Colon (tissue), 2 donors: Measurements from ENCODE around the gene TMIGD2.
"Not testable (repeated sequence)": the region's sequence is repeated elsewhere in the genome, so short reads cannot be mapped to it uniquely, and the experiment has no call there.

ENCODE experiments used
- FAIRE-seq: peaks from 2 replicates; lab custom pipeline; 2012; peaks lifted over from hg19 to GRCh38; lab: Jason Lieb, UNC
- donor health status: control.
- donor health status: control.

Gene TMIGD2

GRCh38 chr19:4266253-4267000, 35.8 kb downstream of the TMIGD2 start:
- FAIRE-seq = no peak

- FAIRE-seq = no peak
Observed at GRCh38 chr19:4264812-4265211, 37.4 kb downstream of the TMIGD2 start.

- no peak for FAIRE-seq
Observed at GRCh38 chr19:4260613-4261191, 41.5 kb downstream of the TMIGD2 start.

- no peak for FAIRE-seq
Observed at GRCh38 chr19:4258181-4258580, 44.0 kb downstream of the TMIGD2 start.

- no peak for FAIRE-seq
Observed at GRCh38 chr19:4257025-4257424, 45.2 kb downstream of the TMIGD2 start.

GRCh38 chr19:4256563-4256962, 45.6 kb downstream of the TMIGD2 start:
- no peak for FAIRE-seq

- no peak for FAIRE-seq
Observed at GRCh38 chr19:4246767-4247593, 55.2 kb downstream of the TMIGD2 start, which contains the start of gene YJU2. YJU2 (plus strand) TSS chr19:4247080; CDS start chr19:4247147, 67 bp downstream.

GRCh38 chr19:4245938-4246337, 56.3 kb downstream of the TMIGD2 start:
- FAIRE-seq = not testable (repeated sequence)
